ENCODE data around the gene ISL2.

DNA sequence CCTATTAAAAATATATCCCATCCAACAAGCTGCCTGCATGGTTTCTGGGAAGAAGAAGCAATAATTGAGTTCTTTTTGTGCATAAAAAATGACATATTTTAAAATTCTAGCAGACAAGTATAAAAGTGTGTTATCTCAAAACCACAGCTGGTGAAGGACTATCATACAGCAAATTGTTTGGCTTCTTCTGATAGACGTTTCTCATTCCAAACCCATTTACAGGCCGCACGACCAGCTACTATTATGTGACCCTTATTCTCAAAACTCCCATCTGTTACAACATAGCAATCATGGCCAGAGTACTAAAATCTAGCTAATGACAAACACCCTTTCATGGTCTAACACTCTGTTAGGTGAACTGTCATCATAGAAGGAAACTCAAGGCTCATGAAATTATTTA is 47.0 kb upstream of the ISL2 start:
- TF ChIP-seq MAZ (IDR thresholded peaks at IDR 0.05; ENCODE audit: borderline replicate concordance, low read depth, low read length) (no peak), RCOR1 (IDR thresholded peaks at IDR 0.05; ENCODE audit: insufficient replicate concordance, low read length) (no peak)
- TF ChIP-seq, protein P1, sequence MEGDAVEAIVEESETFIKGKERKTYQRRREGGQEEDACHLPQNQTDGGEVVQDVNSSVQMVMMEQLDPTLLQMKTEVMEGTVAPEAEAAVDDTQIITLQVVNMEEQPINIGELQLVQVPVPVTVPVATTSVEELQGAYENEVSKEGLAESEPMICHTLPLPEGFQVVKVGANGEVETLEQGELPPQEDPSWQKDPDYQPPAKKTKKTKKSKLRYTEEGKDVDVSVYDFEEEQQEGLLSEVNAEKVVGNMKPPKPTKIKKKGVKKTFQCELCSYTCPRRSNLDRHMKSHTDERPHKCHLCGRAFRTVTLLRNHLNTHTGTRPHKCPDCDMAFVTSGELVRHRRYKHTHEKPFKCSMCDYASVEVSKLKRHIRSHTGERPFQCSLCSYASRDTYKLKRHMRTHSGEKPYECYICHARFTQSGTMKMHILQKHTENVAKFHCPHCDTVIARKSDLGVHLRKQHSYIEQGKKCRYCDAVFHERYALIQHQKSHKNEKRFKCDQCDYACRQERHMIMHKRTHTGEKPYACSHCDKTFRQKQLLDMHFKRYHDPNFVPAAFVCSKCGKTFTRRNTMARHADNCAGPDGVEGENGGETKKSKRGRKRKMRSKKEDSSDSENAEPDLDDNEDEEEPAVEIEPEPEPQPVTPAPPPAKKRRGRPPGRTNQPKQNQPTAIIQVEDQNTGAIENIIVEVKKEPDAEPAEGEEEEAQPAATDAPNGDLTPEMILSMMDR (conservative IDR thresholded peaks at IDR 0.05; ENCODE audit: low read depth, low read length) = no peak
